PC-3 (cell line): ENCODE measurements around the gene MARCHF11.

Experiments
- EZH2 ChIP-seq: fragments of 300-600 bp; sonication (generic); IDR thresholded peaks from one replicate; pipeline ENCODE4 v1.6.1; 2017; ENCODE audit warnings: antibody characterized with exemption, mild to moderate bottlenecking, low read length; ENCODE audit not compliant: unreplicated experiment
- TF ChIP-seq, protein P1 (sequence below): fragments of 300-600 bp; sonication (generic); conservative IDR thresholded peaks from 2 replicates; pipeline ENCODE4 v1.5.1; 2017; ENCODE audit warnings: antibody characterized with exemption, low read depth, mild to moderate bottlenecking, low read length

DNA sequence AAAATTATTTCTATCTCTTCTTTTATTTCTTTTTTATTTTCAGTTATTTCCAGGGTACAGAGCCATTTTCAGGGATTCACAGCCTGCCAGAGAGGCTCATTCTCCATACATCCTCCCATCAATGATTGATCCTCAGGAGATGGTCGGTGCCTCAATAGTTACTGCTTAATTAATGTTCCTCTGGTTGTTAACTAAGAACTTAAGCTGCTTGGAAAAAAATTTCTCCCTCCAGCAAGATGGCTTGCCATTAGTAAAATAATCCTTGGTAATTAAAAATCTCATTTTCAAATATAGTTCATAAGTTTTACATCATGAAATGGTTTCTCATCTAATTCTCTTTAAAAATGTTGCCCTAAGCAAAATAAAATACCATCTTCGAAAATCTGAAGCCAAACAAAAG is 20.0 kb downstream of the MARCHF11 start:
- TF ChIP-seq, protein P1, sequence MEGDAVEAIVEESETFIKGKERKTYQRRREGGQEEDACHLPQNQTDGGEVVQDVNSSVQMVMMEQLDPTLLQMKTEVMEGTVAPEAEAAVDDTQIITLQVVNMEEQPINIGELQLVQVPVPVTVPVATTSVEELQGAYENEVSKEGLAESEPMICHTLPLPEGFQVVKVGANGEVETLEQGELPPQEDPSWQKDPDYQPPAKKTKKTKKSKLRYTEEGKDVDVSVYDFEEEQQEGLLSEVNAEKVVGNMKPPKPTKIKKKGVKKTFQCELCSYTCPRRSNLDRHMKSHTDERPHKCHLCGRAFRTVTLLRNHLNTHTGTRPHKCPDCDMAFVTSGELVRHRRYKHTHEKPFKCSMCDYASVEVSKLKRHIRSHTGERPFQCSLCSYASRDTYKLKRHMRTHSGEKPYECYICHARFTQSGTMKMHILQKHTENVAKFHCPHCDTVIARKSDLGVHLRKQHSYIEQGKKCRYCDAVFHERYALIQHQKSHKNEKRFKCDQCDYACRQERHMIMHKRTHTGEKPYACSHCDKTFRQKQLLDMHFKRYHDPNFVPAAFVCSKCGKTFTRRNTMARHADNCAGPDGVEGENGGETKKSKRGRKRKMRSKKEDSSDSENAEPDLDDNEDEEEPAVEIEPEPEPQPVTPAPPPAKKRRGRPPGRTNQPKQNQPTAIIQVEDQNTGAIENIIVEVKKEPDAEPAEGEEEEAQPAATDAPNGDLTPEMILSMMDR, result no peak
- TF ChIP-seq EZH2, result no peak
